ENCODE data around the gene SERINC1.
"Not testable (repeated sequence)": the region's sequence is repeated elsewhere in the genome, so short reads cannot be mapped to it uniquely, and the experiment has no call there.

SERINC1 gene

GRCh38 chr6:122459240-122459639 is 12.4 kb downstream of the SERINC1 start:
- TF ChIP-seq ZNF274 (IDR thresholded peaks at IDR 0.05; ENCODE audit: low read depth, low read length): no peak
- no peak overlapping the region for H3K4me3 ChIP-seq (ENCODE audit: low read length)

- TF ChIP-seq ZNF274 (IDR thresholded peaks at IDR 0.05; ENCODE audit: low read depth, low read length): no peak
- H3K4me3 ChIP-seq (ENCODE audit: low read length): no peak overlapping the region
Measured at GRCh38 chr6:122458087-122458486, 13.5 kb downstream of the SERINC1 start.

- H3K4me3 ChIP-seq (ENCODE audit: low read length): not testable (repeated sequence)
Measured at GRCh38 chr6:122455116-122455515, 16.5 kb downstream of the SERINC1 start.

GRCh38 chr6:122454673-122455072 is 16.9 kb downstream of the SERINC1 start:
- TF ChIP-seq ZNF274 (IDR thresholded peaks at IDR 0.05; ENCODE audit: low read depth, low read length): no peak
- H3K4me3 ChIP-seq (ENCODE audit: low read length): no peak overlapping the region

- H3K4me3 ChIP-seq (ENCODE audit: low read length): no peak overlapping the region
- no peak for TF ChIP-seq ZNF274 (IDR thresholded peaks at IDR 0.05; ENCODE audit: low read depth, low read length)
Measured at GRCh38 chr6:122452509-122452908, 19.1 kb downstream of the SERINC1 start.

- no peak for TF ChIP-seq ZNF274 (IDR thresholded peaks at IDR 0.05; ENCODE audit: low read depth, low read length)
Measured at GRCh38 chr6:122449069-122449468, 22.5 kb downstream of the SERINC1 start.

GRCh38 chr6:122445274-122445673 is 26.3 kb downstream of the SERINC1 start:
- H3K4me3 ChIP-seq (ENCODE audit: low read length): no peak overlapping the region
- TF ChIP-seq ZNF274 (IDR thresholded peaks at IDR 0.05; ENCODE audit: low read depth, low read length): no peak

More at GRCh38 chr6:122449069-122449468, 22.5 kb downstream of the SERINC1 start:
- H3K4me3 ChIP-seq (ENCODE audit: low read length): no peak overlapping the region

GRCh38 chr6:122438975-122439374 is 32.6 kb downstream of the SERINC1 start:
- no peak overlapping the region for H3K4me3 ChIP-seq (ENCODE audit: low read length)
- TF ChIP-seq ZNF274 (IDR thresholded peaks at IDR 0.05; ENCODE audit: low read depth, low read length): no peak

GRCh38 chr6:122432816-122433215 is 38.8 kb downstream of the SERINC1 start:
- H3K4me3 ChIP-seq (ENCODE audit: low read length): no peak overlapping the region
- no peak for TF ChIP-seq ZNF274 (IDR thresholded peaks at IDR 0.05; ENCODE audit: low read depth, low read length)

GRCh38 chr6:122431780-122432179 is 39.8 kb downstream of the SERINC1 start:
- no peak for TF ChIP-seq ZNF274 (IDR thresholded peaks at IDR 0.05; ENCODE audit: low read depth, low read length)
- no peak overlapping the region for H3K4me3 ChIP-seq (ENCODE audit: low read length)

GRCh38 chr6:122429323-122429722 is 42.3 kb downstream of the SERINC1 start:
- no peak for TF ChIP-seq ZNF274 (IDR thresholded peaks at IDR 0.05; ENCODE audit: low read depth, low read length)
- no peak overlapping the region for H3K4me3 ChIP-seq (ENCODE audit: low read length)

GRCh38 chr6:122428781-122429180 is 42.8 kb downstream of the SERINC1 start:
- TF ChIP-seq ZNF274 (IDR thresholded peaks at IDR 0.05; ENCODE audit: low read depth, low read length): no peak
- H3K4me3 ChIP-seq (ENCODE audit: low read length): no peak overlapping the region

GRCh38 chr6:122426597-122426996 is 45.0 kb downstream of the SERINC1 start:
- TF ChIP-seq ZNF274 (IDR thresholded peaks at IDR 0.05; ENCODE audit: low read depth, low read length): no peak
- H3K4me3 ChIP-seq (ENCODE audit: low read length): no peak overlapping the region

- TF ChIP-seq ZNF274 (IDR thresholded peaks at IDR 0.05; ENCODE audit: low read depth, low read length): no peak
- no peak overlapping the region for H3K4me3 ChIP-seq (ENCODE audit: low read length)
Measured at GRCh38 chr6:122423734-122424133, 47.9 kb downstream of the SERINC1 start.

- H3K4me3 ChIP-seq (ENCODE audit: low read length): no peak overlapping the region
- TF ChIP-seq ZNF274 (IDR thresholded peaks at IDR 0.05; ENCODE audit: low read depth, low read length): no peak
Measured at GRCh38 chr6:122422614-122423267, 48.9 kb downstream of the SERINC1 start.

GRCh38 chr6:122422003-122422402 is 49.6 kb downstream of the SERINC1 start:
- no peak overlapping the region for H3K4me3 ChIP-seq (ENCODE audit: low read length)
- no peak for TF ChIP-seq ZNF274 (IDR thresholded peaks at IDR 0.05; ENCODE audit: low read depth, low read length)

Data from GM08714 (cell line).